HCEC 1CT (cell line): Measurements from ENCODE around the gene HAS3.
"Not testable (repeated sequence)": the region's sequence is repeated elsewhere in the genome, so short reads cannot be mapped to it uniquely, and the experiment has no call there.

Experiments
- DNase-seq: peaks from one replicate; pipeline ENCODE4 v3.0.0-alpha.2; 2017

Gene HAS3

GRCh38 chr16:69116256-69116875, 10.9 kb downstream of the HAS3 start:
- no peak for DNase-seq

- DNase-seq: no peak
Observed at GRCh38 chr16:69116906-69117305, 11.5 kb downstream of the HAS3 start.

GRCh38 chr16:69118468-69118867, 13.0 kb downstream of the HAS3 start:
- no peak for DNase-seq

GRCh38 chr16:69118994-69119393, 13.5 kb downstream of the HAS3 start:
- no peak for DNase-seq

- no peak for DNase-seq
Observed at GRCh38 chr16:69119536-69119935, 14.1 kb downstream of the HAS3 start.

GRCh38 chr16:69120096-69120664, 14.7 kb downstream of the HAS3 start:
- no peak for DNase-seq

GRCh38 chr16:69123910-69124309, 18.5 kb downstream of the HAS3 start:
- peak; percentile 60 for DNase-seq

- DNase-seq: not testable (repeated sequence)
Observed at GRCh38 chr16:69124406-69124805, 19.0 kb downstream of the HAS3 start.

- not testable (repeated sequence) for DNase-seq
Observed at GRCh38 chr16:69124961-69125360, 19.5 kb downstream of the HAS3 start.

- no peak for DNase-seq
Observed at GRCh38 chr16:69126221-69126620, 20.8 kb downstream of the HAS3 start.

- not testable (repeated sequence) for DNase-seq
Observed at GRCh38 chr16:69126801-69127200, 21.3 kb downstream of the HAS3 start.

- DNase-seq: no peak
Observed at GRCh38 chr16:69127966-69128510, 22.6 kb downstream of the HAS3 start.

- DNase-seq: no peak
Observed at GRCh38 chr16:69130461-69130860, 25.0 kb downstream of the HAS3 start.

- DNase-seq: peak; percentile 23
Observed at GRCh38 chr16:69131167-69131838, 25.9 kb downstream of the HAS3 start.

- peak; percentile 79 for DNase-seq
Observed at GRCh38 chr16:69131839-69132423, 26.5 kb downstream of the HAS3 start.

GRCh38 chr16:69132424-69133252, 27.2 kb downstream of the HAS3 start, which contains the start of the genes CHTF8 and UTP4:
CHTF8 (minus strand) TSS chr16:69132588; CDS start chr16:69121458, 11,130 bp downstream.
UTP4 (plus strand) TSS chr16:69132649; CDS start chr16:69133460, 811 bp downstream.
- peak; percentile 84 for DNase-seq

- DNase-seq: no peak
Observed at GRCh38 chr16:69133373-69133954, 28.0 kb downstream of the HAS3 start.

GRCh38 chr16:69138608-69139007, 33.2 kb downstream of the HAS3 start:
- no peak for DNase-seq

GRCh38 chr16:69139464-69139863, 34.0 kb downstream of the HAS3 start:
- DNase-seq: not testable (repeated sequence)

- no peak for DNase-seq
Observed at GRCh38 chr16:69141014-69141413, 35.6 kb downstream of the HAS3 start.

- DNase-seq: no peak
Observed at GRCh38 chr16:69141936-69142335, 36.5 kb downstream of the HAS3 start.

- DNase-seq: no peak
Observed at GRCh38 chr16:69143116-69143515, 37.7 kb downstream of the HAS3 start.
